Endothelial cell of umbilical vein (primary cell): ENCODE results near the gene PLEKHH3. TPM values are rescaled to one million over a fixed set of nuclear protein-coding genes. Genes with fewer than 3 reads are reported as not detected.

Experiments
- BruUV-seq: library from RNA; stranded (reverse); fragments of 400-500 nt; replicated peaks from 2 replicates; lab custom pipeline; 2021; lab: Mats Ljungman, UMichigan
- CTCF ChIA-PET: fragments of 300-600, 350-600 bp; sonication (Branson Sonifier 250); formaldehyde crosslinking; loops from one replicate; lab custom pipeline; 2021; ENCODE audit warnings: antibody characterized with exemption, inconsistent platforms; lab: Charles Lee
- POLR2A ChIA-PET: fragments of 300-600, 350-600 bp; sonication (Branson Sonifier 250); formaldehyde crosslinking; loops from one replicate; lab custom pipeline; 2021; ENCODE audit warnings: antibody characterized with exemption, inconsistent platforms; lab: Charles Lee
- DNase-seq: peaks from one replicate; pipeline ENCODE4 v3.0.0-alpha.2; 2011; ENCODE audit warnings: low read depth, low spot score
- FAIRE-seq: peaks from 2 replicates; lab custom pipeline; 2011; peaks lifted over from hg19 to GRCh38; lab: Jason Lieb, UNC
- H2AFZ ChIP-seq: 2 replicates; pipeline ENCODE4 v1.6.0; 2012; ENCODE audit warnings: low read depth, low read length, control low read depth, inconsistent platforms
- H3K27ac ChIP-seq: 2 replicates; pipeline ENCODE4 v1.5.1; 2011; ENCODE audit warnings: low read depth, mild to moderate bottlenecking, control low read depth, low read length, moderate library complexity; ENCODE audit not compliant: insufficient read depth
- H3K27me3 ChIP-seq, 2 experiments: 2 replicates each; pipeline versions ENCODE4 v1.6.0 to v1.6.1; 2011; ENCODE audit warnings: low read length in 2 of 2, mixed read lengths in 1 of 2; ENCODE audit not compliant: control insufficient read depth in 2 of 2, insufficient read depth in 2 of 2
- H3K36me3 ChIP-seq, 2 experiments: 2 replicates in 1 of 2; 3 replicates in 1 of 2; pipeline ENCODE4 v1.5.1; 2011; ENCODE audit warnings: low read length in 2 of 2, mild to moderate bottlenecking in 1 of 2, moderate library complexity in 1 of 2; ENCODE audit not compliant: control insufficient read depth in 2 of 2, insufficient read depth in 2 of 2; ENCODE audit errors: extremely low read depth in 1 of 2
- H3K4me1 ChIP-seq: 3 replicates; pipeline ENCODE4 v1.5.1; 2011; ENCODE audit warnings: mild to moderate bottlenecking, low read length; ENCODE audit not compliant: control insufficient read depth, insufficient read depth; ENCODE audit errors: extremely low read depth
- H3K4me2 ChIP-seq: 2 replicates; pipeline ENCODE4 v1.6.1; 2011; ENCODE audit warnings: low read length, control low read depth, mixed read lengths; ENCODE audit not compliant: insufficient read depth
- H3K4me3 ChIP-seq, 3 experiments: fragments of 200-600 bp in 1 of 3; sonication (generic), shearing (Covaris generic) in 1 of 3; replicated peaks in 1 of 3; 2 replicates each; pipeline ENCODE4 v1.5.1; 2011 to 2016; ENCODE audit warnings: control low read depth in 3 of 3, low read length in 3 of 3, mild to moderate bottlenecking in 2 of 3, inconsistent platforms in 1 of 3, low read depth in 1 of 3, moderate library complexity in 1 of 3; ENCODE audit not compliant: insufficient read depth in 1 of 3
- H3K79me2 ChIP-seq: 2 replicates; pipeline ENCODE4 v1.6.0; 2012; ENCODE audit warnings: low read length, inconsistent platforms; ENCODE audit not compliant: control insufficient read depth, insufficient read depth
- H3K9ac ChIP-seq: replicated peaks from 2 replicates; pipeline ENCODE3; 2011; ENCODE audit warnings: low read length, control low read depth; ENCODE audit not compliant: insufficient read depth; ENCODE audit errors: extremely low read depth
- H3K9me1 ChIP-seq: replicated peaks from 3 replicates; pipeline ENCODE4 v1.6.0; 2011; ENCODE audit warnings: mild to moderate bottlenecking, low read length; ENCODE audit not compliant: control insufficient read depth, insufficient read depth; ENCODE audit errors: extremely low read depth
- H3K9me3 ChIP-seq: replicated peaks from 2 replicates; pipeline ENCODE4 v1.5.1; 2012; ENCODE audit warnings: low read length, inconsistent platforms; ENCODE audit not compliant: control insufficient read depth, insufficient read depth
- H4K20me1 ChIP-seq: replicated peaks from 2 replicates; pipeline ENCODE3; 2011; ENCODE audit warnings: mild to moderate bottlenecking, low read length; ENCODE audit not compliant: control insufficient read depth, insufficient read depth; ENCODE audit errors: extremely low read depth
- EZH2 ChIP-seq: IDR thresholded peaks from 2 replicates; pipeline ENCODE4 v1.6.1; 2012; ENCODE audit warnings: borderline replicate concordance, low read depth, mild to moderate bottlenecking, moderate library complexity, low read length, inconsistent platforms; ENCODE audit not compliant: severe bottlenecking
- MYC ChIP-seq: IDR thresholded peaks from one replicate; pipeline ENCODE4 v1.6.1; 2011; ENCODE audit warnings: mild to moderate bottlenecking, low read depth, low read length
- POLR2A ChIP-seq: IDR thresholded peaks from 2 replicates; pipeline ENCODE4 v1.6.1; 2012; ENCODE audit warnings: low read depth, mild to moderate bottlenecking, control low read depth, low read length
- POLR2AphosphoS5 ChIP-seq: IDR thresholded peaks from 2 replicates; pipeline ENCODE4 v1.6.1; 2012; ENCODE audit warnings: low read depth, mild to moderate bottlenecking, control low read depth, low read length, moderate library complexity; ENCODE audit not compliant: insufficient read depth
- dilution Hi-C: fragments of 300-500 bp; cut with MboI; formaldehyde crosslinking; loops from one replicate; pipeline ENCODE4 v1.15.0; 2019; ENCODE audit warnings: low sequenced_read_pairs; ENCODE audit not compliant: extremely low pct_ligation_motif_present
- intact Hi-C: fragments of 100-400 bp; cut with micrococcal nuclease; formaldehyde crosslinking; loops from one replicate; pipeline ENCODE4 v1.10.0; 2022
- polyA plus RNA-seq, 4 experiments: library from polyadenylated mRNA; depleted of rRNA in 3 of 4; stranded (reverse) in 3 of 4; unstranded in 1 of 4; fragments of >200 nt; gene quantifications; 2 replicates each; pipeline versions ENCODE4 v1.2.1 to v1.2.3, GENCODE V29; 2011 to 2012; ENCODE audit warnings: missing spikeins in 1 of 4
- total RNA-seq: library from RNA; stranded (reverse); gene quantifications from 2 replicates; pipeline ENCODE4 v1.2.3, GENCODE V29; 2021

PLEKHH3 gene
- total and polyA plus RNA-seq, 2 donors (not counting 3 experiments of a cell fraction or from before 2014, with no cell fraction given), result 5.4 to 11.3 TPM

DNA sequence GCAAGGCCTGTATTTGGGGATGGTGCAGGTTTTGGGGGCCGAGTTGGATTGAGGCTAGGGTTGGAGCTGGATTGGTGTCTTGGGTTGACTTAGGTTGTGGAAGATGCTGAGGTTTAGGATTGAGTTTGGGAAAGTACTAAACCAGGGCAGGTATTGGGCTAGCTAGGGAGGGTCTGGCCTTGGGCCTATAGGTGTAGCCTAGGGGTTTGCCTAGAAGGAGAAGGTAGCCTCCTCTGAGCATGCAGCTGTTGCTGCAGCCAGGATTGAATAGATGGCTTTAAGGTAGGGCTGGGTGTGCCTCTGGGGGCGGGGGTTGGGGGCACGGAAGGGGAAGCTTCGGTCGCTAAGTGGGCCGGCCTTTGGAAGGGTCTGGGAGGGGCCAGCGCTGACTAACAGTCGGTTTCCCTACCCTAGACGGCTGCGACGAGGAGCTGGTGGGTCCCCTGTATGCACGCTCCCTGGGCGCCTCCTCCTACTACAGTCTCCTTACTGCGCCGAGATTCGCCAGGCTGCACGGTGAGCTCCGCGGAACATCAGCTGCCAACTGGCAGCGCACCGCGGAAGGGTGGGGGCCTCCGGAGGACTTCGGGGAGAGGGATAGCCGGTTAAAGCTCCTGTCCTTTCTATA is 6.7 kb upstream of the PLEKHH3 start:
- BruUV-seq, result no TSS peak
- no peak overlapping the region for H3K9ac ChIP-seq
- no peak for TF ChIP-seq POLR2A
- peak; percentile 59 for TF ChIP-seq EZH2
- no peak overlapping the region for H3K27ac ChIP-seq
- intact Hi-C loops, result no loop called here
- peaks cover 31% of the 10 kb centered on the region for H3K4me1 ChIP-seq
- H3K4me2 ChIP-seq, result peak overlapping the region; percentile 86
- no peaks in the 10 kb centered on the region for H4K20me1 ChIP-seq
- FAIRE-seq, result no peak
- ChIA-PET CTCF (interaction anchor here (0.7 to 2.7 kb wide), 14 partner anchors 9 to 314 kb away, joined by 3 to 57 read pairs (median 4); partner anchors contain the start of genes BECN1, PSMC3IP, RETREG3 and RPL27), POLR2A (interaction anchor here (0.6 kb wide), 1 partner anchor 267 kb away, joined by 4 read pairs; no protein-coding TSS in a partner anchor)
- dilution Hi-C loops, result no loop called here
- H2AFZ ChIP-seq, result no peak overlapping the region
- H3K36me3 ChIP-seq, result no peaks in the 10 kb centered on the region
- DNase-seq, result peak; percentile 32
- no peaks in the 10 kb centered on the region for H3K9me3 ChIP-seq
- peaks cover 0 to 20% of the 10 kb centered on the region in 2 experiments for H3K27me3 ChIP-seq
- no peaks in the 10 kb centered on the region for H3K9me1 ChIP-seq
- H3K79me2 ChIP-seq, result no peaks in the 10 kb centered on the region
- H3K4me3 ChIP-seq, result peak overlapping the region in 2 of 3 experiments; percentile 7 to 48

DNA sequence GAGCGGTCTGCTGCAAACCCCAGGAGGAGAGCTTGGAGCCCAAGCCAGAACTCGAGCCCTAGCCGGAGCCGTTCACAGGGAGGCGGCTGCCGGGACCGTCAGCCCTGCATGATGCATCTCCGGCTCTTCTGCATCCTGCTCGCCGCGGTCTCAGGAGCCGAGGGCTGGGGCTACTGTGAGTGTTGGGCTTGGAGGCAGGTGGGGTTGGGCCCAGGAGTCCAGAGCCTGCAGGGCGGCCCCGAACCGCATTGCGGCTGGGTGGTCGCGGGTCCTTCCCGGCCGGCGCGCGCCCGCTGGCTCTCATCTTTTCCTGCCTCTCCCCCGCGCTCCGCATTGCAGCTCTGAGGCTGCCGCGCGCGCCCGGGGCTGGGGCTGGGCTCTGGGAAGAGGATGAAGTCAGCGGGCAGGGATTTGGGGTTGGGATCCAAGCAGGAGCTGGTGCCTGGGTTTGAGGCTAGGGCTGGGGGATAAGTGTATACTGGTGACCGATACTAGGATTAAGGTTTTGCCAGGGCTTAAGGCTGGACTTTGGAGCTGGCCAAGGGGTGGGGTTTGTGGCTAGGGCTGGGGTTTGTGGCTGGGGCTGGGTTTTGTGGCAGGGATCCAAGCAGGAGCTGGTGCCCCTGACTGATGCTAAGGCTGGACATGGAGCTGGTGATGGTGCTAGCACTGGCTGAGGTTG is 6.1 kb upstream of the PLEKHH3 start:
- H2AFZ ChIP-seq, result peak overlapping the region; percentile 84
- BruUV-seq, result no TSS peak
- dilution Hi-C loops, result no loop called here
- H3K4me1 ChIP-seq, result peaks cover 34% of the 10 kb centered on the region
- peak overlapping the region; percentile 86 for H3K4me2 ChIP-seq
- no peaks in the 10 kb centered on the region for H3K9me3 ChIP-seq
- H3K4me3 ChIP-seq, result peak overlapping the region; percentile 7 to 48 (median 11)
- no peak overlapping the region for H3K27ac ChIP-seq
- ChIA-PET CTCF (interaction anchor here (0.7 to 2.7 kb wide), 12 partner anchors 9 to 315 kb away, joined by 3 to 57 read pairs (median 4); partner anchors contain the start of genes BECN1, PSMC3IP, RETREG3 and RPL27), POLR2A (interaction anchor here (0.6 kb wide), 1 partner anchor 266 kb away, joined by 4 read pairs; no protein-coding TSS in a partner anchor)
- H3K36me3 ChIP-seq, result no peaks in the 10 kb centered on the region
- intact Hi-C loops, result no loop called here
- H3K9ac ChIP-seq, result no peak overlapping the region
- H4K20me1 ChIP-seq, result no peaks in the 10 kb centered on the region
- DNase-seq (peak; percentile 60), FAIRE-seq (peak; percentile 88)
- no peaks in the 10 kb centered on the region for H3K9me1 ChIP-seq
- peaks cover 0 to 20% of the 10 kb centered on the region in 2 experiments for H3K27me3 ChIP-seq
- TF ChIP-seq POLR2AphosphoS5 (peak; percentile 21), MYC (no peak)
- no peaks in the 10 kb centered on the region for H3K79me2 ChIP-seq
